Activated naive CD4-positive, alpha-beta T cell treated with anti-CD3 and anti-CD28 coated beads for 36 hours (primary cell): ENCODE measurements around the gene KCNA3. TPM values are rescaled to one million over a fixed set of nuclear protein-coding genes. Genes with fewer than 3 reads are reported as not detected.
A peak's percentile ranks its signal among the peaks of the same experiment; 100 is the strongest.
"Not testable (repeated sequence)": the region's sequence is repeated elsewhere in the genome, so short reads cannot be mapped to it uniquely, and the experiment has no call there.

Experiments
- CTCF ChIA-PET: fragments of 350-600 bp; sonication (Branson Sonifier 250); formaldehyde crosslinking; loops from one replicate; lab custom pipeline; 2021; ENCODE audit warnings: antibody characterized with exemption; lab: Charles Lee
- DNase-seq: peaks from one replicate; pipeline ENCODE4 v3.0.0-alpha.2; 2020
- H3K27ac Mint-ChIP-seq: one replicate; pipeline ENCODE4 v1.8.0; 2021; ENCODE audit warnings: mild to moderate bottlenecking, mixed read lengths
- H3K27me3 Mint-ChIP-seq: one replicate; pipeline ENCODE4 v1.8.0; 2021; ENCODE audit warnings: low read depth, mixed read lengths
- H3K36me3 Mint-ChIP-seq: one replicate; pipeline ENCODE4 v1.8.0; 2021; ENCODE audit warnings: low read depth, mixed read lengths
- H3K4me1 Mint-ChIP-seq: one replicate; pipeline ENCODE4 v1.8.0; 2021; ENCODE audit warnings: low read depth, mixed read lengths
- H3K4me3 Mint-ChIP-seq: one replicate; pipeline ENCODE4 v1.8.0; 2021; ENCODE audit warnings: mild to moderate bottlenecking, moderate library complexity, mixed read lengths
- H3K9me3 Mint-ChIP-seq: one replicate; pipeline ENCODE4 v1.8.0; 2021; ENCODE audit warnings: mixed read lengths
- intact Hi-C: fragments of 100-400 bp; cut with micrococcal nuclease; formaldehyde crosslinking; loops from one replicate; pipeline ENCODE4 v1.15.1; 2023
- total RNA-seq, 2 experiments: library from RNA; stranded (reverse); gene quantifications; one replicate each; pipeline ENCODE4 v1.2.3, GENCODE V29; 2021

KCNA3 gene
- total RNA-seq, 2 experiments from 2014 or later, result 15.3 to 15.4 TPM

DNA sequence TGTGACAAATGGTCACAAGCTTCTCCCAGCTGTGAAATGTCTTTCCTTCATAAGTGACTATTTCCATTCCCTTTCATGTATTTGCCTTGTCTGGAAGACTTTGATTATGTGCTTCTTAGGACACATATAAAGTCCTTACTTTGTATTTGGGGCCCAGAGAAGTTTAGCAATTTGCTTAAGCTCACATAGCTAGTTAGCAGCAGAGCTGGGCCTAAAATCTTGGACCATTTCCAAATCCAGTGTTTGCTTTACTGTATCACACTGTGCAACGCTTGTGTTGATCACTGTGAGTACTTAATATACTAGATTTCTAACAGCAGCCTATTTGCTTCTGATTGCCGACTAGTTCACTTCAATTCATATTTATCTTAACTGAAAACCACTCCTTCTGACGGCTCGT is 2.2 kb upstream of the KCNA3 start:
- H3K36me3 Mint-ChIP-seq, result peaks cover 21% of the 10 kb centered on the region
- no peaks in the 10 kb centered on the region for H3K27me3 Mint-ChIP-seq
- H3K9me3 Mint-ChIP-seq, result no peaks in the 10 kb centered on the region
- H3K4me1 Mint-ChIP-seq, result peaks cover 13% of the 10 kb centered on the region
- DNase-seq, result no peak
- intact Hi-C loops, result loop anchor here (10.0 kb wide), 2 partner anchors 768 to 948 kb away; partner anchors contain the start of genes ATP5PB and WDR77
- H3K27ac Mint-ChIP-seq, result no peak overlapping the region
- no peak overlapping the region for H3K4me3 Mint-ChIP-seq
- CTCF ChIA-PET, result interaction anchor here (0.6 to 6.9 kb wide), 8 partner anchors 30 to 106 kb away, joined by 3 to 43 read pairs (median 4); no protein-coding TSS in a partner anchor

DNA sequence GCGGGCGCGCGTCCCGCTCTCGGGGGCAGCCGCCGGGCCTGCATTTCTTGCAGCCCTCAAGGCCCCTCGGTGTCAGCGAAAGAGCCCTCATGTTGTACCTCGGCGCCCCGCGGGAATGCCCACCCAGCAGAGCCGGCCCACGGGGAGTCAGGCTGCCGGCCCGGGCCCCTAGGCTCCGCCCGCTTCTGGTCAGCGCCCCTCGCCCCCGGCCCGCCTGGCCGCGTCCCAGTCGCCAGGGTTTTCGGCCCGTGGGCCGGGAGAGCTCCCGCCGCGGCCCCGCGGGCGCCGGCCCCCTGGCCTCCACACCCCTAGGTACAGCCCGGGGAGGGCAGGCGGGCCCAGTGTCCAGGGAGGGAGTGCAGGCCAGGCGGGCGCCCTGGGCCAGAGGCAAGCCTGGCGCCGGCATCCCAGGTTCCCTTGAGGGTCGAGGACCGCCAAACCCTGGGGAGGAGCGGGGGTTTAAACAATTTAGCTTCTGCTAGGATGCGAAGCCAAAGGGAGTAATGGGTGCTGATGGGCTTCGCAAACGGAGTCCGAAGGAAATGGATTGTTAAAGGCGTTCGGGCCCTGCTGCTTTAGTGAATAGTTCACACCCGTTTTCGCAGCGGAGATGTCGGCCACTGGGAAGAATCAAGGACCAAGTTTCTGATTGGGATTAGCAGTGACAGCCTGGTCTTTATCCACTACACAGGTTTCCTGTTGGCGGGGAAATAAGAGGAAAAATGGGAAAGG is 486 bp upstream of the KCNA3 start:
- no peak for DNase-seq
- peak overlapping the region; percentile 96 for H3K4me3 Mint-ChIP-seq
- H3K36me3 Mint-ChIP-seq, result peaks cover 28% of the 10 kb centered on the region
- H3K27me3 Mint-ChIP-seq, result no peaks in the 10 kb centered on the region
- intact Hi-C loops, result loop anchor here (10.0 kb wide), 2 partner anchors 770 to 950 kb away; partner anchors contain the start of genes ATP5PB and WDR77
- no peak overlapping the region for H3K27ac Mint-ChIP-seq
- H3K9me3 Mint-ChIP-seq, result no peaks in the 10 kb centered on the region
- peaks cover 21% of the 10 kb centered on the region for H3K4me1 Mint-ChIP-seq
- CTCF ChIA-PET, result interaction anchor here (1.3 to 6.9 kb wide), 3 partner anchors 33 to 90 kb away, joined by 3 to 43 read pairs (median 4); no protein-coding TSS in a partner anchor

DNA sequence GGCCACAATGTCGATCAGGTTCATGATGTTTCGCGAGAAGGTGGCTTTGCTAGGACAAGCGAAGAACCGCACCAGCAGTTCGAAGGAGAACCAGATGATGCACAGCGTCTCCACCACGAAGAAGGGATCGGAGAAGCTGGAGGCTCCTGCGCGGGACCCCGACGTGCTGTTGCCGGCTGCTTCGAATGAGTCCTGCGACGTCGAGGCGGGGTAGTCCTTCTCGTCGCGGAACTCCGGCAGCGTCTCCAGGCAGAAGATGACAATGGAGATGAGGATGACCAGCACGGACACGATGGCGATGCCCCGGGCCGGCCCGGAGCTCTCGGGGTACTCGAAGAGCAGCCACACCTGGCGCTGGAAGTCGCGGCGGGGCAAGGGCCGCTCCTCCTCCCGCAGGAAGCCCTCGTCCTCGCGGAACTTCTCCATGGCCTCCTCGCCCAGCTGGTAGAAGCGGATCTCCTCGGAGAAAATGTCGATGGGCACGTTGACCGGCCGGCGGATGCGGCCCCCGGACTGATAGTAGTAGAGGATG is 869 bp downstream of the KCNA3 start:
- CTCF ChIA-PET, result interaction anchor here (0.7 to 6.9 kb wide), 13 partner anchors 10 to 205 kb away, joined by 3 to 43 read pairs (median 5); no protein-coding TSS in a partner anchor
- Mint-ChIP-seq H3K4me3 (peak overlapping the region; percentile 96), H3K27me3 (no peaks in the 10 kb centered on the region), H3K27ac (peak overlapping the region; percentile 92), H3K4me1 (peaks cover 27% of the 10 kb centered on the region), H3K36me3 (peaks cover 30% of the 10 kb centered on the region), H3K9me3 (no peaks in the 10 kb centered on the region)
- intact Hi-C loops, result loop anchor here (2.0 to 10.0 kb wide), 5 partner anchors 291 to 951 kb away; partner anchors contain the start of genes ATP5PB, DENND2D and WDR77
- peak; percentile 45 for DNase-seq

DNA sequence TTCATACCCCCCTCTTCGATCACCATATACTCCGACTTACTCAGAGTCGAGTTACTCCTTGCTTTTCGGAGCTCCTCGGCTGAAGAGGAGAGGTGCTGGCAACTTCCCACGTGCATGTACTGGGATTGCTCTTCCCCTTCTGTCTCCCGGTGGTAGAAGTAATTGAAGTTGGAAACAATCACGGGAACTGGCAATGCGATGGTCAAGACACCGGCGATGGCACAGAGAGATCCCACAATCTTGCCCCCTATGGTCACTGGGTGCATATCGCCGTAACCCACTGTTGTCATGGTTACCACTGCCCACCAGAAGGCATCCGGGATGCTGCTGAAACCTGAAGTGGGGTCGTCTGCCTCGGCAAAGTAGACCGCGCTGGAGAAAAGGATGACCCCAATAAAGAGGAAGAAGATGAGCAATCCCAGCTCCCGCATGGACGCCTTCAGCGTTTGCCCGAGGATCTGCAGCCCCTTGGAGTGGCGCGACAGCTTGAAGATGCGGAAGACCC is 1.5 kb downstream of the KCNA3 start:
- intact Hi-C loops, result loop anchor here (2.0 to 10.0 kb wide), 5 partner anchors 292 to 952 kb away; partner anchors contain the start of genes ATP5PB, DENND2D and WDR77
- CTCF ChIA-PET, result interaction anchor here (0.6 to 6.9 kb wide), 12 partner anchors 9 to 110 kb away, joined by 3 to 43 read pairs (median 5); no protein-coding TSS in a partner anchor
- H3K27me3 Mint-ChIP-seq, result no peaks in the 10 kb centered on the region
- H3K36me3 Mint-ChIP-seq, result peaks cover 32% of the 10 kb centered on the region
- H3K4me1 Mint-ChIP-seq, result peaks cover 30% of the 10 kb centered on the region
- peak; percentile 28 for DNase-seq
- no peaks in the 10 kb centered on the region for H3K9me3 Mint-ChIP-seq
- peak overlapping the region; percentile 96 for H3K4me3 Mint-ChIP-seq
- H3K27ac Mint-ChIP-seq, result peak overlapping the region; percentile 92

DNA sequence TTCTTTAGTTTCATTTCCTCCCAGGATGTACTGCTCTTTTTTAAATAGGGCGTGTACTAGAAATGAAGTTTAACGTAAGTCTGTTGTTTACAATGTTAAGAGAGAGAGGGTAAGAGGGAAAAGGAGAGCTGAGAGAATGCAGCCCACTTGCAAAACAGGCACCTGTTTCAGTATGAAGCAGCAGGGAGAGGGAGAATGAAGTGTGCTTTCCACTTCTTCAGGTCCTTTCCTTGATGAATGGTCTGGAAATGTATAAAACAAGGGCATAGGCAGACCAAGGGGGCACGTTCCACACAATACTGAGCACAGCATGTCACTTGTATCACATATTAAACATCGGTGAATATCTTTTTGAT is 2.0 kb downstream of the KCNA3 start:
- H3K27ac Mint-ChIP-seq, result peak overlapping the region; percentile 92
- DNase-seq, result peak; percentile 47
- H3K4me1 Mint-ChIP-seq, result peaks cover 33% of the 10 kb centered on the region
- H3K27me3 Mint-ChIP-seq, result no peaks in the 10 kb centered on the region
- intact Hi-C loops, result loop anchor here (1.0 to 10.0 kb wide), 14 partner anchors 15 to 952 kb away; partner anchors contain the start of genes ATP5PB, CEPT1, DENND2D and DRAM2
- CTCF ChIA-PET, result interaction anchor here (0.7 to 6.9 kb wide), 9 partner anchors 9 to 110 kb away, joined by 3 to 43 read pairs (median 5); no protein-coding TSS in a partner anchor
- H3K36me3 Mint-ChIP-seq, result peaks cover 32% of the 10 kb centered on the region
- no peaks in the 10 kb centered on the region for H3K9me3 Mint-ChIP-seq
- peak overlapping the region; percentile 96 for H3K4me3 Mint-ChIP-seq

DNA sequence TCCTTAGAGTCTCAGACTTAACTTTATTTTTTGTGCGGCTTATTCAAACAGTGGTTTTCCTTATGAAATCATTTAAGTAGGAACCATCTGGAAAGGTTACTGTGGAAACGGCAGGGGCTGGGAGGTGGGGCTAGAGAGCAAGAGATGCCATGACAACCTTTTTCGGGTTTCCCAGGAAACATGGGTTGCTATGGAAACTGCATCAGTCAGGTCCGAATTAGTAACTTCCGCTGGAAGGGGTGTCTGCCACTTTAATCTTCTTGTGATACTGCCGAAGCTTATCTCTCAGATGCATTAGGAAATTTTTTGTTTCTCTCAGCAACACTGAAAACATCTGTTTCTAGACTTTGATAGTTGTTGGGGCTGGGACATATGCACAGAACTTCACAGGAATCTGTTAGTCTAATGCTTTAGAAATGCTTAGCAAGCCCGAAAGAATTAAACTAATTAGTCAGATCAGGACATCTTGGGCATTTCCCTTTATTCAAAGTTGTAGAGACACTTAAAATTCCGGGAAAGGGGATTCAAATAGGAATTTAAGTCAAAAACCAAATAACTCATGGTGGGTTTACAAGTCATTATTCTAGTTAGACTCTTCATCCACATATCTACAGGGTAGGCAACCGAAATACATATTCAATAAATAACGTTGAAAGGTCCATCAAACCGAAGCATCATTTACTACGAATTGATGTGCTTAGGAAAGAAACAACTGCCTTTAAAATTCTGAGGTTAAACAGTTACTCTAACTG is 2.6 kb downstream of the KCNA3 start:
- no peaks in the 10 kb centered on the region for H3K9me3 Mint-ChIP-seq
- peaks cover 32% of the 10 kb centered on the region for H3K36me3 Mint-ChIP-seq
- H3K4me1 Mint-ChIP-seq, result peaks cover 33% of the 10 kb centered on the region
- H3K4me3 Mint-ChIP-seq, result peak overlapping the region; percentile 96
- CTCF ChIA-PET, result interaction anchor here (0.8 to 6.9 kb wide), 9 partner anchors 8 to 110 kb away, joined by 3 to 43 read pairs (median 5); no protein-coding TSS in a partner anchor
- peak; percentile 85 for DNase-seq
- H3K27me3 Mint-ChIP-seq, result no peaks in the 10 kb centered on the region
- intact Hi-C loops, result loop anchor here (1.0 to 10.0 kb wide), 14 partner anchors 15 to 953 kb away; partner anchors contain the start of genes ATP5PB, CEPT1, DENND2D and DRAM2
- H3K27ac Mint-ChIP-seq, result peak overlapping the region; percentile 92

DNA sequence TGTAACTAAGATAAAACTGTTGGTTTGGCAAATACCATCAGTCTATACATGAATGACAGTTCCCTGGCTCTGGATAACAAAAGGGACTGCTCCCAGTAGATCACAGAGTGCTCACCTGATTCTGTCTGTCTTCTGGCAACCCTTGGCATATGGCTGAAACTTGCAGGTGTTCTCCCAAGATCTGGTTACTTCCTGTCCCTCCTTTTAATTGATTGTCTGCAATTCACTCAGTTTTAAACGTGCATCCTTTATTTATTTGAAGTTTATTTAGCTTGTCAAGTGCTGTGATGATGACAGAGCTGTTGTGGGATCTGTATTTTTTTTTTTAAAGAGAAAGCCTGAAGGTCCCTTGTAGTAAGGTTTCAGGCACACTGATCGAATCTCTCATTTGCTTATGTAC is 3.4 kb downstream of the KCNA3 start:
- Mint-ChIP-seq H3K4me1 (peaks cover 32% of the 10 kb centered on the region), H3K36me3 (peaks cover 32% of the 10 kb centered on the region), H3K9me3 (no peaks in the 10 kb centered on the region), H3K4me3 (peak overlapping the region; percentile 96), H3K27me3 (no peaks in the 10 kb centered on the region), H3K27ac (peak overlapping the region; percentile 92)
- peak; percentile 57 for DNase-seq
- intact Hi-C loops, result loop anchor here (5.0 to 10.0 kb wide), 3 partner anchors 531 to 953 kb away; partner anchors contain the start of genes ATP5PB, DENND2D and WDR77
- CTCF ChIA-PET, result interaction anchor here (0.8 to 6.9 kb wide), 4 partner anchors 24 to 94 kb away, joined by 3 to 43 read pairs (median 23); no protein-coding TSS in a partner anchor

DNA sequence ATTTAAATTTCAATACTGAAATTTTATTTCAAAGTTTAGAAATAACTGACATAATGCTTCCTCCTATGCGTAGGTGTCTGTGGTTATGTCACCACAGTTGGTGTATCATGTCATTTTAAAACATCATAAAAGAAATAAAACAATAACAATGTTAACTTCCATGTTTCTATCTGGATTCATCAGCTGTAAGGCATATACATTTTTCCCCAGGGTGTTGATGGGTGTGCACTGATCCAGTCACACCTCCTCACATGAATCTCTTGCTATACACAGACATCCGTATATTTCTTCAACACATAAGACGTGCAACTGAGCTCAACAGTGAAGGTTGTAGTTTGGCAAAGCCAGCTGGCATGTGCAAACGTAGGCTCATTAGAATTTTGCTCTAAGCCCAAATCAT is 6.2 kb downstream of the KCNA3 start:
- Mint-ChIP-seq H3K4me1 (peaks cover 24% of the 10 kb centered on the region), H3K27ac (peak overlapping the region; percentile 72), H3K27me3 (no peaks in the 10 kb centered on the region), H3K36me3 (peaks cover 25% of the 10 kb centered on the region), H3K4me3 (peak overlapping the region; percentile 62), H3K9me3 (no peaks in the 10 kb centered on the region)
- intact Hi-C loops, result no loop called here
- DNase-seq, result peak; percentile 35
- CTCF ChIA-PET, result interaction anchor here (0.7 to 2.2 kb wide), 7 partner anchors 11 to 97 kb away, joined by 3 to 9 read pairs (median 7); no protein-coding TSS in a partner anchor

DNA sequence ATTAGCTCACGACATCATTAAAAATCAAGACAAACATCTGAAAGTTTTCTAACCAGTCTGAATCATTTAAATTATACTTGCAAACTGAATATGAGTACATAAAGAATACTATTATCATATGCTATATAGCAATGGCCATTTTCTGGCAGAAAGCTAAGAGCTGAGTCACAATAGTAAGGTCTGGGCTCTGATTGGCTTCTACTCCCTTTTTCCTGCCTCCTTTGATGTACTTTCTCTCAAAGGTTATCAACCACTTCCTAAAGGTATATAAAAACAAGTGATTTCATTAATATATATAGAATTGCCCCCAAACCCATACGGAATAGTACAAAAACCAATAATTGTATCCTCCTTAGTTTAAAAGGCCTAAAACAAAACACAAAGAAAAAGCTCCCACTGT is 7.0 kb downstream of the KCNA3 start:
- Mint-ChIP-seq H3K9me3 (no peaks in the 10 kb centered on the region), H3K4me1 (peaks cover 30% of the 10 kb centered on the region), H3K36me3 (peaks cover 21% of the 10 kb centered on the region), H3K4me3 (peak overlapping the region; percentile 35), H3K27me3 (no peaks in the 10 kb centered on the region), H3K27ac (peak overlapping the region; percentile 52)
- CTCF ChIA-PET, result interaction anchor here (0.7 to 2.2 kb wide), 7 partner anchors 11 to 98 kb away, joined by 3 to 9 read pairs (median 7); no protein-coding TSS in a partner anchor
- intact Hi-C loops, result no loop called here
- no peak for DNase-seq

DNA sequence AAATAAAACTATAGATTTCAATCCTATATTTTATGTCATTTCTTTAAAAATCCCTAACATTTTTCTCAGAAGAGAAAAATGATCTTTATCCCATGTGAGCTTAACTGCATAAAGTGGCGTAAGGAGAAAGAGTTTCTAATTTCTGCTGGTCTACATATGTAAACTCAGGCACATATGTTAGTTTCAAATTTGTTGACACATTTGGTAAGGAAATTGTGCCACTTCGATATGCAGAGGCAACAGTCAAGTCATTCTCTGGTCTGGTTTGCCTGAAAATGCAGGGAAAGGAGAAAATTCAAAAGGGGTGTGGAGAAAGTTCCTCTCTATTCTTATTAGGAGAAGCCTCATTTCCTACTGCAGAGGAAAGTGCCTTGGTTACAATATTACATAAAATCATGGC is 11.5 kb downstream of the KCNA3 start:
- H3K4me3 Mint-ChIP-seq, result no peak overlapping the region
- H3K36me3 Mint-ChIP-seq, result peaks cover 27% of the 10 kb centered on the region
- peaks cover 13% of the 10 kb centered on the region for H3K4me1 Mint-ChIP-seq
- intact Hi-C loops, result loop anchor here (1.0 kb wide), 1 partner anchor 9 kb away; no protein-coding TSS in a partner anchor
- no peak overlapping the region for H3K27ac Mint-ChIP-seq
- DNase-seq, result no peak
- no peaks in the 10 kb centered on the region for H3K27me3 Mint-ChIP-seq
- H3K9me3 Mint-ChIP-seq, result no peaks in the 10 kb centered on the region
- CTCF ChIA-PET, result interaction anchor here (0.8 to 1.7 kb wide), 4 partner anchors 11 to 454 kb away, joined by 3 to 4 read pairs (median 4); no protein-coding TSS in a partner anchor

DNA sequence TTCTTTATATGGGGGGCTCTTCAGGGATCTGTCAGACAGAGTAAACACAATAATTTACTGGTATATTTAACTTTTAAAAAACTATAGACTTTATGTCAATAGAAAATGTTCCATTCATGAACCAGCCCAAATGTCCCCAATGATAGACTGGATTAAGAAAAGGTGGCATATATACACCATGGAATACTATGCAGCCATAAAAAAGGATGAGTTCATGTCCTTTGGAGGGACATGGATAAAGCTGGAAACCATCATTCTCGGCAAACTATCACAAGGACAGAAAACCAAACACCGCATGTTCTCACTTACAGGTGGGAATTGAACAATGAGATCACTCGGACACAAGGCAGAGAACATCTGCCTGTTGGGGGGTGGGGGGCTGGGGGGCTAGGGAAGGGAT is 15.2 kb downstream of the KCNA3 start:
- H3K9me3 Mint-ChIP-seq, CTCF ChIA-PET, intact Hi-C loops, DNase-seq, H3K27me3 Mint-ChIP-seq, H3K27ac Mint-ChIP-seq, H3K4me3 Mint-ChIP-seq: not testable (repeated sequence)
- peaks cover 42% of the 10 kb centered on the region for H3K4me1 Mint-ChIP-seq
- H3K36me3 Mint-ChIP-seq, result peaks cover 29% of the 10 kb centered on the region
